ENCODE results near the gene BABAM1. TPM values are rescaled to one million over a fixed set of nuclear protein-coding genes. Genes with fewer than 3 reads are reported as not detected.

Gene BABAM1
- total and polyA plus RNA-seq, 10 of the 15 experiments (the other 5 are each of a cell fraction or from before 2014, with no cell fraction given) = 11.9 to 154 (median 103) TPM

- Histone ChIP-seq H3K27ac (ENCODE audit: control insufficient read depth, insufficient read depth) (no peak overlapping the region), H3K4me3 (no peak overlapping the region), H4K20me1 (ENCODE audit: control insufficient read depth, insufficient read depth) (no peaks in the 10 kb centered on the region), H2AFZ (ENCODE audit: control insufficient read depth, low read depth, low read length) (no peak overlapping the region), H3K36me3 (ENCODE audit: control insufficient read depth in 2 of 2, insufficient read depth in 2 of 2, low read length in 1 of 2) (peaks cover 0 to 2% of the 10 kb centered on the region in 2 experiments; a peak in 1 of 4 replicates), H3K79me2 (ENCODE audit: control insufficient read depth, insufficient read depth, low read length) (peaks cover 10% of the 10 kb centered on the region), H3K4me1 (ENCODE audit: control insufficient read depth, insufficient read depth, low read length) (peaks cover 9% of the 10 kb centered on the region), H3K27me3 (replicated peaks in 1 of 2; ENCODE audit: control insufficient read depth in 2 of 2, insufficient read depth in 2 of 2, low read length in 1 of 2) (no peaks in the 10 kb centered on the region), H3K9me3 (replicated peaks; ENCODE audit: control insufficient read depth, insufficient read depth, low read length) (no peaks in the 10 kb centered on the region), H3K9ac (ENCODE audit: control insufficient read depth, insufficient read depth, low read length) (no peak overlapping the region), H3K4me2 (ENCODE audit: control insufficient read depth, insufficient read depth) (no peak overlapping the region)
- FAIRE-seq (no peak), DNase-seq (ENCODE audit: low read depth, low spot score) (no peak), ATAC-seq (no peak)
- SMC1A ChIA-PET (ENCODE audit: uncharacterized antibody, unreplicated experiment) = no interaction called here
- intact Hi-C loops (cut with micrococcal nuclease; ENCODE audit: unreplicated experiment) (no loop called here), in situ Hi-C loops (cut with MboI) (no loop called here)
- CTCF ChIA-PET = no interaction called here
- POLR2A ChIA-PET = interaction anchor here (0.5 to 0.9 kb wide), 4 partner anchors 15 to 609 kb away, joined by 3 to 5 read pairs (median 3); no protein-coding TSS in a partner anchor
- WGBS (ENCODE audit: insufficient coverage, insufficient replicate concordance, low lambda C conversion rate, missing lambda C conversion rate) = 75% methylated on average over 13 of the region's 13 CpGs
- no TSS peak for BruUV-seq (replicated peaks)
- RAD21 ChIA-PET (ENCODE audit: unreplicated experiment) = no interaction called here
- TF ChIP-seq NFYA (IDR thresholded peaks at IDR 0.05; ENCODE audit: borderline replicate concordance, low read depth, low read length) (no peak), NBN (IDR thresholded peaks at IDR 0.05) (no peak), E2F4 (IDR thresholded peaks at IDR 0.05; ENCODE audit: low read depth, low read length) (no peak), STAT3 (IDR thresholded peaks at IDR 0.05; ENCODE audit: low read depth, low read length) (no peak), SMAD1 (IDR thresholded peaks at IDR 0.05; ENCODE audit: low read depth, partially characterized antibody) (no peak)
Observed at GRCh38 chr19:17237747-17238706, 29.2 kb upstream of the BABAM1 start.

All from GM12878 (cell line).